ENCODE data around the gene STRN.
"Not testable (repeated sequence)": the region's sequence is repeated elsewhere in the genome, so short reads cannot be mapped to it uniquely, and the experiment has no call there.

Gene STRN

GRCh38 chr2:36906277-36906676 lies 60.1 kb downstream of the STRN start:
- no peak for DNase-seq

- no peak for DNase-seq
Observed at GRCh38 chr2:36904636-36905035, 61.7 kb downstream of the STRN start.

GRCh38 chr2:36902385-36903120 lies 63.8 kb downstream of the STRN start:
- no peak for DNase-seq

GRCh38 chr2:36892805-36893204 lies 73.5 kb downstream of the STRN start:
- no peak for DNase-seq

- peak; percentile 44 for DNase-seq
Observed at GRCh38 chr2:36889795-36890194, 76.5 kb downstream of the STRN start.

- not testable (repeated sequence) for DNase-seq
Observed at GRCh38 chr2:36887095-36887494, 79.2 kb downstream of the STRN start.

GRCh38 chr2:36886664-36887063 lies 79.7 kb downstream of the STRN start:
- DNase-seq, result no peak

- no peak for DNase-seq
Observed at GRCh38 chr2:36885605-36886004, 80.7 kb downstream of the STRN start.

- DNase-seq, result no peak
Observed at GRCh38 chr2:36882532-36882931, 83.8 kb downstream of the STRN start.

GRCh38 chr2:36881816-36882215 lies 84.5 kb downstream of the STRN start:
- DNase-seq, result no peak

GRCh38 chr2:36878429-36878828 lies 87.9 kb downstream of the STRN start:
- no peak for DNase-seq

- no peak for DNase-seq
Observed at GRCh38 chr2:36871068-36871707, 95.1 kb downstream of the STRN start.

GRCh38 chr2:36869606-36870005 lies 96.7 kb downstream of the STRN start:
- no peak for DNase-seq

GRCh38 chr2:36861896-36862295 lies 104.4 kb downstream of the STRN start:
- DNase-seq, result no peak

GRCh38 chr2:36859366-36859792 lies 107.0 kb downstream of the STRN start:
- no peak for DNase-seq

- no peak for DNase-seq
Observed at GRCh38 chr2:36858551-36859365, 107.6 kb downstream of the STRN start.

- DNase-seq, result no peak
Observed at GRCh38 chr2:36857713-36858112, 108.6 kb downstream of the STRN start.

GRCh38 chr2:36855429-36855828 lies 110.9 kb downstream of the STRN start:
- DNase-seq, result no peak

- no peak for DNase-seq
Observed at GRCh38 chr2:36854241-36854640, 112.1 kb downstream of the STRN start.

- DNase-seq, result no peak
Observed at GRCh38 chr2:36849265-36849664, 117.1 kb downstream of the STRN start.

- no peak for DNase-seq
Observed at GRCh38 chr2:36843838-36844237, 122.5 kb downstream of the STRN start.

GRCh38 chr2:36839976-36840617 lies 126.2 kb downstream of the STRN start:
- DNase-seq, result no peak
